ENCODE measurements around the gene COG1.

Gene COG1

DNA sequence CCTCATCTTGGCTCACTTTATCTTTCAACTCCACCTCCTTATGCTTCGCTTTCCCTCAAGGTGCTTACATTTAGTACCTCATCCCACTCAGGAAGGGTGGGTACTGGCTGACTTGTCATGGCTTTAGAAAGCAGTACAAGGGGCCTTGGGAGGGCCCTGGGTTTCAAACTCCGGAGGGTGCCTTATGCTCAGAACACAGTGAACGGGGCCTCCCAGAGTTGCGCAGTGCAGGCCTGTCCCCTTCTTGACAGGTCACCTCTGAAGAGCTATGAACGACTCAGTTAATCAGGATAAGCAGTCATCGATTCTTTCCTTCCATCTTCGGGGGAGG is 6.0 kb downstream of the COG1 start:
- no peak for DNase-seq (ENCODE audit: low spot score)

DNA sequence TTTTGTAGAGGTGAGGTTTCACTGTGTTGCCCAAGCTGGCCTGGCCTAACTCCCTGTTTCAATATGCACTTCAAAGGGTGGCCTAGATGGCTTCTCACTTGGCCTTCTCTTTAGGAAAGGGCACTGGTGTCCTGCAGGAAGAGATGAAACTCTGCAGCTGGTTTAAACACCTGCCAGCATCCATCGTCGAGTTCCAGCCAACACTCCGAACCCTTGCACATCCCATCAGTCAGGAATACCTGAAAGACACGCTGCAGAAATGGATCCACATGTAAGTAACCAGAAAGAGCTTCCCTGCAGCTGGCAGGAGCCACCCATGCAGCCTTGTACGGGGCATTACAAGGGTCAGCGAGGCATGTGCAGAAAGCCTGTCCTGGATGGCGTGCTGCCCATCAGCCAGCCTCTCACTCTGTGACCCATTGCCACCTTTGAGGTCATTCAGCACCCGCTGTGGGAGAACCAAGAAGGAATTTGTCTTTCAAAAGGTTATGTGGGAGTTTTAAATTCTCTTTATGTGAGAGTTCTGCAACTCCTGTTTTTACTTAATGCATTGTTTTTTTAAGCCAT is 7.0 kb downstream of the COG1 start:
- DNase-seq (ENCODE audit: low spot score) = no peak

DNA sequence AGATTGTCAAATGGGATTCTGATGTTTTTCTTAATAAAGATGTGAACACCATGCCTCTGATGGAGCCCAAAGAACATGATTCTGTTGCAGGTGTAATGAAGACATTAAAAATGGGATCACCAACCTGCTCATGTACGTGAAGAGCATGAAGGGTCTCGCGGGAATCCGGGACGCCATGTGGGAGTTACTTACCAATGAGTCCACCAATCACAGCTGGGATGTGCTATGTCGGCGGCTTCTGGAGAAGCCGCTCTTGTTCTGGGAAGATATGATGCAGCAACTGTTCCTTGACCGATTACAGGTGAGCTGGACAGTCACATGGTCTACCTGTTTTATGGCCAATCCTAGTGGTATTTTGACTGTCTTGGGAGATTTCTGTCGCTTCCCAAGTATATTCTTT is 7.6 kb downstream of the COG1 start:
- DNase-seq (ENCODE audit: low spot score) = no peak

DNA sequence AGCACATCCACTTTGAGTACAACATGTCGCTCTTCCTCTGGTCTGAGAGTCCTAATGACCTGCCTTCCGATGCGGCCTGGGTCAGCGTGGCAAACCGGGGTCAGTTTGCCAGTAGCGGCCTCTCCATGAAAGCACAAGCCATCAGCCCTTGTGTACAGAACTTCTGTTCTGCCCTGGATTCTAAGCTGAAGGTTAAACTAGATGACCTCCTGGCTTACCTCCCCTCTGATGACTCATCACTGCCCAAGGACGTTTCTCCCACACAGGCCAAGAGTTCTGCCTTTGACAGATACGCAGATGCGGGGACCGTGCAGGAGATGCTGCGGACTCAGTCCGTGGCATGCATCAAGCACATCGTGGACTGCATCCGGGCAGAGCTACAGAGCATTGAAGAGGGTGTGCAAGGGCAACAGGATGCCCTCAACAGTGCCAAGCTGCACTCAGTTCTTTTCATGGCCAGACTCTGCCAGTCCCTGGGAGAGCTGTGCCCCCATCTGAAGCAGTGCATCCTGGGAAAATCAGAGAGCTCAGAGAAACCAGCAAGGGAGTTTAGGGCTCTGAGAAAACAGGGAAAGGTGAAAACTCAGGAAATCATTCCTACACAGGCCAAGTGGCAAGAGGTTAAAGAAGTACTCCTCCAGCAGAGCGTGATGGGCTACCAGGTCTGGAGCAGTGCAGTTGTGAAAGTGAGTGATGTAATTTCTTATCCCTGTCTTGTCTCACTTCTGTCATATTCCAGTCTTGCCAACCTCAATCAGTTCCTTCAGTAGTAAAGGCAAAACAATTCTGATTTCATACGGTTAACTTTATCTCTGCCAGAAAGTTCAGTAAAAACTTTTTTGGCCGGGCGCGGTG is 8.6 kb downstream of the COG1 start:
- DNase-seq (ENCODE audit: low spot score) = no peak

DNA sequence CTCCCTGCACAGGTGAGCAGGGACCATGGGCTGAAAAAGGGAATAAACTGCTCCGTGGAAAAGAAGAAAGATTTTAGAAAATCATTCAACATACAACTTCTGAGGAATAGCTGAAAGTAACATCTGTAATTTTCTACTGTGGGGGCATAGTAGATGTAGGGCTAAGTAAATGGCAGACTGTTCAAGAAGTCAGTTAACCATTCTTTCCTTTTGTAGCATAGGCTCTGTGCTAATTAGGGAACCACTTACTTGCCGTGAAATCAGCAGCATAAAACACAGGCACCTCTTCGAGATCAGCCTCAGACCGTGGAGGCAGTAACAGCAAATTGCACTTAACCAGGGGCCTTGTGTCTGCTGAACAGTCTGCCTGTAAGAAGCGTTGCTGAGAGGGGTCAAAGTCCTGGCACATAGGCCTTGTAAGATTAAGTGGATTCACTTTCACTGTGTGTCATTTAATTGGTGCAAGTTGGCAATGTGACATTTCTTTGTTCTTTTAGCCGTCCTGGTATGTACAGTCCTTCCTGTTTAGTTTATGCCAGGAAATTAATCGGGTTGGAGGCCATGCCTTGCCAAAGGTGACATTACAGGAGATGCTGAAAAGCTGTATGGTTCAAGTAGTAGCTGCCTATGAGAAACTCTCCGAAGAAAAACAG is 10.4 kb downstream of the COG1 start:
- no peak for DNase-seq (ENCODE audit: low spot score)

DNA sequence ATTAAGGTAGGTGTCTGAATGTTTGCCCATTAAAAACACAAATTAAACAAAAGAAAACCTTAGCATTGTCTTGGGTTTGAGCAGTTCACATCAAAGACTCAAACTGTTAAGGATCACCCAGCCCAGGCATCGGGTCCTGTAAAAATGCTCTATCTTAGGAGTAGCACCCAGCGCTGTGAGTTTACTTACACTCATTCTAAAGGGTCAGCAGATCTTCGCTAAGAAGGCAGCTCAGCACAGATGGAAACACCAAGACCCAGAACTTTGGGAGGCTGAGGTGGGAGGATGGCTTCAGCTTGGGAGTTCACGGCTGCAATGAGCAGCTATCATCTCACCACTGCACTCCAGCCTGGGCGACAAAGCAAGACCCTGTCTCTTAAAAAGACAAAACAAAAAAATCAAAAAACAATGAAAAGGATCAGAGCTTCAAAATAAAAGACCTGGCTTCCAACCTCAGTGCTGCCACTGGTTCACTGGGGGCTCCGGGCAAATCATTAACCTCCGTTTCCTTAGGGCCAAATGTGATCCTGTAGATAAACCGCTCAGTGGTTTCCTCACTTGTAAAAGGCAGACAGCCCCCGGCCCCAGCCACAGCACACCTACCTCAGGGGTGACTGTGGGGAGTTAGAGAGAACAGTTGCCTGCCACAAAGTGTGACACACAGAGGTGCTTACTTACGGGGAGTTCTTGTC is 11.1 kb downstream of the COG1 start:
- DNase-seq (ENCODE audit: low spot score) = no peak

DNA sequence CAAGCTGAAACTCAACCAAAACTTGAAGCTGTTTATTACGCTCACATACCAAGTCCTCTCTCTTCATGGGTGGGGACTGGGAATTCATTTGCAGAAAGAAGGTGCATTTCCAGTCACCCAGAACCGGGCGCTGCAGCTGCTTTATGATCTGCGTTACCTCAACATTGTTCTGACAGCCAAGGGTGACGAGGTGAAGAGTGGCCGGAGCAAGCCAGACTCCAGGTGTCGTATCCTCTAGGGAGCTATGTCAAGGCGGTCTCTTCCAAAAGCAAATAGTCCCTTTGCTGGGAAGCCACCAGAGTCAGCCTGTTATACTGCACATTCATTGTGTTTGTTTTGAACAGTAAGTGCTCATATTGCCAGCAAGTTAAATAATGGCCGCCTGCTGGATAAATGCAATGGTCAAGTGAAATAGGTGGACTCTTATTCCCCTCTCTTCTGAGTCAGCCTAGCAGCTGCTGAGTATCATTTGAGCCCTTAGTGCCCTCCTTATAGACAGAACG is 12.7 kb downstream of the COG1 start:
- DNase-seq (ENCODE audit: low spot score) = no peak

DNA sequence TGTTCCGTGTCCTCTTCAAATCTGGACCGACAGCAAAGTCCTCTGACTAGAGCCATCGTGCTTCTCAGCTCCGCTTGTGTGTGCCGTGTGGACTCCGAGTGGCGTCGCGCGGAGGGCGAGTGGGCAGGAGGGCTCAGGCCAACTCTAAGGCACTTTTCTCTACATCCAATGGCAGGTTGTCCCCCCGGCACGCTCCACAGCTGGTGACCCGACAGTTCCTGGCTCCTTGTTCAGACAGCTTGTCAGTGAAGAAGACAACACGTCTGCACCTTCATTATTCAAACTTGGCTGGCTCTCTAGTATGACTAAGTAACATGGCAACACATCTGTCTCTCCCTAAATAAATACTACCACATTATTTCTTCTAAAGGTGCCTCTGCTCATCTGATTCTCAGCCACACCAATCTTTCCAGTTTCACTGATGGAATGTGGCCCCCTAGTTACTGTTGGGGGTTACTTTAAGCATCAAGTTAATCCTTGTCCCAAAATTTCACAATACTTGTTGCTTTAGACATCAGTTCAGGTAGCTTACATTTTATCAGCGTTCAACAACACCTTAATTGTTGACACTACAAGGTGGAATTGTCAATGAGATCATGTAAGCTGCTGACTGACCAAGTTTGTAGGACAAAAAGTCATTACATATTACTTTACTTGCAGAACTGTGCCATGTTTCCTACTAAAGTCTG is 15.4 kb downstream of the COG1 start:
- no peak for DNase-seq (ENCODE audit: low spot score)

DNA sequence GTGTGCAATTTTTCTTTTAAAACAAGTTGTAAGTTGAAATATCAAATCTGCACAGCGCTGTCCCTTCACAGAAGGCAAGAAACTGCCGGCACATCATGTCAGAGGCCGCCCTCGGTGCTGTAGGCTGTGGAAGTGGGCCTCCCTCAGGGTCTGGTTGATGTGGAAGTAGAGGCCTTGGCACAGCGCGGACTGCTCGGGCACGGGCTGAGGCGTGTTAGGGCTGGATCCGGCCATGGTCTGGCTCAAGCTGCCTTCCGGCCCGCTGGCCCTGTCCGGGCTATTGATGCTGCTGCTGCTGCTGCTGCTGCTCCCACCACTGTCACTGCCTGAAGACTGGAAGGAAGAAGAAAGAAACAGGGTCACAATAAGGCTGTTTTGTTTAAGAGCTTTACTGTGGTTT is 16.6 kb downstream of the COG1 start:
- no peak for DNase-seq (ENCODE audit: low spot score)

DNA sequence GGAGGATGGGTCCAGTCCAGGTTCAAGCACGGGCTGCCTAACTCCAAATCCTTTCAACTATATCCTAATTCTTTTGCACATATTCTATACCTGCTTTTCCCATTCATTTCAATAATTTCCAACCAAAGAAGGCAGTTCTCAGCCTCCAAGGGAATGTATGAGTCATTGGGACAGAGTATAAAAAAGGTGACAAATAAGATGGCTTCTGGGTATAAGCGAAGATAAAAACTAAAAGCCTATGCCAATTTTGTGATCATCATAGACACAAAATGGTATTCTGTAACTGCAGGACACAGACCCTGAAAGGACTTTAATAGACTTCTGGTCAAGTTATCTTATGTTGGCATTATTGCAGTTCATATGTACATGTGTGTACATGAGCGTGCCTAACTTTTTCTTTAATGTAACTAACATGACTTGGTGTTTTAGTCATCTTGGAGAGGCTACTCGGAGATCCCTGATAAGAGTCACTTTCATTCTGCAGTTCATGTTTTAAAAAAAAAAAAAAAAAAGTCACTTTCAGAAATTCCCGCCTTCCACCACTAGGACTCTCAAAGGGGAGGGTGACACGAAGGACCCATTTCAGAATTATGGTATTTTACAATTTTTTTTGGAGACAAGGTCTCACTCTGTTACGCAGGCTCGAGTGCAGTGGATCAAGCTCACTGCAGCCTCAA is 17.3 kb downstream of the COG1 start:
- peak; percentile 54 for DNase-seq (ENCODE audit: low spot score)

DNA sequence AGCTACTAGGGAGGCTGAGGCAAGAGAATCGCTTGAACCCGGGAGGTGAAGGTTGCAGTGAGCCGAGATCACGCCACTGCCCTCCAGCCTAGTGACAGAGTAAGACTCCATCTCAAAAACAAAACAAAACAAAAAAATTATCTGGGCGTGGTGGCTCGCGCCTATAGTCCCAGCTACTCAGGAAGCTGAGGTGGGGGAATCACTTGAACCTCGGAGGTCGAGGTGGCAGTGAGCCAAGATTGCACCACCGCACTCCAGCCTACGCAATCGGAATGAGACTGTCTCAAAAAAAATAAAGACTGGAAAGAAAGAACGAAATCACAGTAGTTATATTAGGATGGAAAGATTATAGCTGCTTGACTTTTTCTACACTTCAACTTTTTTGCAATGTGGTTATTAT is 18.9 kb downstream of the COG1 start:
- no peak for DNase-seq (ENCODE audit: low spot score)

DNA sequence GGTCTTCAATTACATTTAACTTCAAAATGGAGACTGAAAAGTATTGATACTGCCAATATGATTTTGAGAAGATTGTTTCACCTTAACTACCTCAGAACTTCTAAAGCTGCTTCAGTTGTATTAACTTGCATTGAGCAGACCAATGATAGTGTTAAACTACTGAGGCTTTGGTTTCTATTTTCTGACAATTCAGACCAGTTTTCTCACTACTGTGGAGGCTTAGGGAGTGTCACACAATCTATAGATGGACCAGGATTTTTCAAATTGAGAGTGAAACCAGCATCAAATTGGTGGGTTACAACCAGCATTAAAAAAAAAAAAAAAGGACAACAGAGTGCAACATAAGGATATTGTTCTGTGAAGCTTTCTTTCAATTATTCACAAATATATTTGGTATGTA is 21.2 kb downstream of the COG1 start:
- no peak for DNase-seq (ENCODE audit: low spot score)

DNA sequence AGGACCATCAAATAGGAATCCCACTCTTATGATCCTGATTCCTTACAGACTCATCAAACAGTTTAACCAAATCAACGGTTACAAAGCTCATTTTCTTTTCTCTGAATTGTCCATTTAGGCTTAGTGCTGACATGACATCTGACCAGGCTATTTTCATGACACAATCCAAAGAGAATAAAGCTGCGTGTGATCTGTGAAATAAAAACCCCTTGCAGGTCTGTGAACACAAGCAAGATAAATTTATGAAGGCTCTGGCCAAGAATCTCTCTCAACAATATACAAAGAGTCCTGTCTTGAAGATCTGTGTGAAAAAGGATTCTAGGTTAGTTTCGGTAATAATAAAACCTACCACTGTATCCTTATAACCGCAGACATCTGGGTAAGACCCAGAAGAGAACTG is 22.0 kb downstream of the COG1 start:
- DNase-seq (ENCODE audit: low spot score) = no peak

DNA sequence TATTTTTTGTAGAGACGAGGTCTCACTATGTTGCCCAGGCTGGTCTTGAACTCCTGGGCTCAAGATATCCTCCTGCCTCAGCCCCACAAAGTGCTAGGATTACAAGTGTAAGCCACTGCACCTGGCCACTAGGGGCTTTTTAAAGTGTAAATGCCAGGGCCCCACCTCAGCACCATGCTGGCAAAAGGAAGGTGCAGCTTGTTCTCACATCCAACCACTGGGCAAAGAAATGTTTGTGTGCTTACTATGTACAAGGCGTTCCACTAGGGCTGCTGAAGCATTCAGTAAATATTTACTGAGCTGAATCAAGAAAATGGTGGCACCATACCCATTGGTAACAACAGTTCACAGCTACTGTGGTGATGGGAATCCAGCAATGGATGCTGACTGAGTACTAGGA is 22.6 kb downstream of the COG1 start:
- no peak for DNase-seq (ENCODE audit: low spot score)

DNA sequence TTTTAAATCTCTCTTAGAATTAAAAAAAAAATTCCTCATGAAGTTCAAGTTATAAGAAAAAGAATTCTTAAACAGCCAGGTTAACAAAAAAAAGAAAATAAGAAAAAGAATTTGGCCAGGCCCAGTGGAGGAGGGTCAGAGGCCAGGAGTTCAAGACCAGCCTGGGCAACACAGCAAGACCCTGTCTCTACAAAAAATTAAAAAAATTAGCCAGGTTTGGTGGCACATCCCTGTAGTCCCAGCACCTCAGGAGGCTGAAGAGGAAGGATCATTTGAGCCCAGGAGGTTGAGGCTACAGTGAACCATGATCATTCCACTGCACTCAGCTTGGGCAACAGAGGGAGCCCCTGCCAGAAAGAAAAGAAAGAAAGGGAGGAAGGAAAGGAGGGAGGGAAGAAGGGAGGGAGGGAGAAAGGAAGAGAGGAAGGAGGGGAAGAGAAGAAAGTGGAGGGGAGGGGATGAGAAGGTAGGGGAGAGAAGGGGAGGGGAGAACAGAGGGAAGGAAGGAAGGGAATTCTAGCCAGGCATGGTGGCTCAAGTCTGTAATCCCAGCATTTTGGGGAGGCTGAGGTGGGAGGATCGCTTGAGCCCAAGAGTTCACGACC is 30.9 kb downstream of the COG1 start:
- no peak for DNase-seq (ENCODE audit: low spot score)

DNA sequence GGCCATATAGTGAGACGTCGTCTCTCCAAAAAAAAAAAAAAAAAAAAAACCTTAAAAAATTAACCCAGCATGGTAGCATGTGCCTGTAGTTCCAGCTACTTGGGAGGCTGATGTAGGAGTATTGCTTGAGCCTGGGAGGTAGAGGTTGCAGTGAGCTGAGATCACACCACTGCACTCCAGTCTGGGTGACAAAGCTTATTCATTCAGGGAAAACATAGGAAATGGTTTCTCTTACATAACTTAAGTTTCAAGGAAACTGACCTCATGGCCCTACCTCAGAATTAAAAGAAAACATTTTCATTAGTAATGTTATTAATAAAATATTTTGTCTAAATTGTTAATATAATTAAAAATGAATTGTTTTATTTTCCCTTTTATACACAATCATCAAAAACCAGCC is 31.4 kb downstream of the COG1 start:
- no peak for DNase-seq (ENCODE audit: low spot score)

DNA sequence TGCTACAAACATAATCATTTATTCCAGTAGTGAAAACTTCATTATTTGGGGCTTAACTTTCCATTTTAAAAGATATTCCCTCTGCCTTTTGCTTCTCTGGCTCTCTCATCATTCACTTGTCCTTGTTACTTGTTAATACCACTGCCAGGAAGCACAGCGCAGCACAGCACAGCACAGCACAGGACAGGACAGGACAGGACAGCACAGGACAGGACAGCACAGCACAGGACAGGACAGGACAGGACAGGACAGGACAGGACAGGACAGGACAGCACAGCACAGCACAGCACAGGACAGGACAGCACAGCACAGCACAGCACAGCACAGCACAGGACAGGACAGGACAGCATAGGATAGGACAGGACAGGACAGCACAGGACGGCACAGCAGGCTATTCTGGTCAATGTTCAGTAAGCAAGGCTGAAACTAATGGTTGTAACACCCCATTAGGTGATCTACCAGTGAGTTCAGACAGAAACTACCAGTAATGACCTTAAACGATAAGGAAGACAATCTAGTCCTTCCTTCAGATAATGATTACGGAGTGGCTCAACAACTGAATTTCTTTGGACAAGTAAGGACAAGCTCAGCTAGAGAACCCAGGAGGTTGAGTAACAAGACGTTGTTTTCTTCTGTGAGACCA is 31.9 kb downstream of the COG1 start:
- DNase-seq (ENCODE audit: low spot score) = no peak

DNA sequence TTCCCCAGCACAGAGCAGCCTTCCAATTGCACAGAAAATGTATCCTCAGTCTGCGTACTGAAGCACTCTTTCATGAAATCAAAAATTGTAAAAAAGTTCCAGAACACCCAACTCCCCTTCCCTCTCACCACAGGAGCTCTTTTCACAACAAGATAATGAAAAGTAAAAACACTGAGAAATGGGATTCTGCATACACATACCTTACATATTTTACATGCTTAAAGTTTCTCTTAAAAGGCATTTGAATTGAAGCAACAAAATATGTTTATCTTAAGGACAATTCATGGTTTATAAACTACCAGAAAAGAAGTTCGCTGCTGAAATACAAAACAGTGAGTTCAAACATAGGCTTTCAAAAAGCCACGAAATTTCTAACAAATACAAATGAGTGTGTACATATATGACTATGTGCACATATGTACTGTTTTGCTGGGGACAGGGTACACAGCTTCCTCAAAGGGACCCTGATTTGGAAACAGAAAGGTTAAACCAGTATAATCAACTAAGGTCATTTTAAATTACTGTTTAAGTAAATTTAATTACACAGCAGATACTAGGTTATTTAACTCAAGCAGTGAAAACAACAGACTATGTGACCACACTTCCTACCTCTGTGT is 33.8 kb downstream of the COG1 start:
- no peak for DNase-seq (ENCODE audit: low spot score)

DNA sequence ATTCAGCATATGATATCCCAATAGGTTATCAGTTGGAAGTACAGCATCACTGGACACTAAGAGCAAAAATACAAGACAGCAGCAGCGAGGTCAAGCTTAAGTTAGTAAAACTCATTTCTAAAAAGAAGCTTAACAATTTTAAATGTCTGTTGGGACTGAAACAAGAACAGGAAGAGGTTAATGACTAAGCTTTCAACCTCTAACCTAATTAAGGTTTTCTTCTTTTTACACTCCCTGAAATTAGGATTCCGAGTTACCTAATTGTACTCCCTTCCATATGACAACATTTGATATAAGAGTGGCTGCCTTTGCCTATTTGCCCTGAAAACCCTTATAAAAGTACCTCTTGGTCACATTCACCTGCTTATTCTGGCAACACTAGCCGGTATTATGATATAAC is 34.5 kb downstream of the COG1 start:
- DNase-seq (ENCODE audit: low spot score) = no peak

DNA sequence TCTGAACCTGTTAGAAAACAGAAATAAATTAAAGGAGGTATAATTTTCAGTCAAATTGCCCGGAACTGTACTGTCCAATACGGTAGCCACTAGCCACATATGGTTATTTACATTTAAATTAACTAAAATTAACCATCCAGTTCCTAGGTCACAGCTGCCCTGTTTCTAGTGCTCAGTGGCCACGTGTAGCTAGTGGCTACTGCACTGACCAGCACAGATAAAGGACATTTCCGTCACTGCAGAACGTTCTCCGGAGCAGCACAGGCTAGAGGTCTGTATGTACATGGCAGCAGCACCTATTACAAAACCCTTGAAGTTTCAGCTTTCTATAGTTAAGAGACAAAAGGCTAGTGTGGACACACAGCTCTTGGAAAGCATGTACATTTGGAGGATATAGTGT is 35.1 kb downstream of the COG1 start:
- DNase-seq (ENCODE audit: low spot score) = no peak
